Activated CD4-positive, alpha-beta T cell treated with anti-CD3 and anti-CD28 coated beads for 4 hours (primary cell): ENCODE measurements around the gene PAX5.

Source experiments
- DNase-seq, 2 donors: peaks; one replicate each; pipeline ENCODE4 v3.0.0-alpha.2; 2020

The PAX5 gene

GRCh38 chr9:36823934-36824333 lies 210.1 kb downstream of the PAX5 start:
- no peak for DNase-seq

GRCh38 chr9:36823466-36823865 lies 210.6 kb downstream of the PAX5 start:
- no peak for DNase-seq

- no peak for DNase-seq
These were observed 211.9 kb downstream of the PAX5 start for GRCh38 chr9:36822201-36822600.

GRCh38 chr9:36820392-36820861 lies 213.6 kb downstream of the PAX5 start:
- DNase-seq, result no peak

- DNase-seq, result no peak
These were observed 214.8 kb downstream of the PAX5 start for GRCh38 chr9:36818965-36819870.

GRCh38 chr9:36818242-36818938 lies 215.7 kb downstream of the PAX5 start:
- DNase-seq, result no peak

- DNase-seq, result no peak
These were observed 216.8 kb downstream of the PAX5 start for GRCh38 chr9:36817160-36817834.

- DNase-seq, result no peak
These were observed 217.7 kb downstream of the PAX5 start for GRCh38 chr9:36816371-36816770.

- no peak for DNase-seq
These were observed 218.3 kb downstream of the PAX5 start for GRCh38 chr9:36815566-36816348.

GRCh38 chr9:36815023-36815422 lies 219.0 kb downstream of the PAX5 start:
- no peak for DNase-seq

- DNase-seq, result no peak
These were observed 220.9 kb downstream of the PAX5 start for GRCh38 chr9:36813154-36813553.

- DNase-seq, result no peak
These were observed 221.5 kb downstream of the PAX5 start for GRCh38 chr9:36812556-36812955.

GRCh38 chr9:36808251-36808650 lies 225.8 kb downstream of the PAX5 start:
- DNase-seq, result no peak

GRCh38 chr9:36803961-36804360 lies 230.1 kb downstream of the PAX5 start:
- no peak for DNase-seq

GRCh38 chr9:36802201-36802920 lies 231.7 kb downstream of the PAX5 start:
- no peak for DNase-seq

- no peak for DNase-seq
These were observed 233.6 kb downstream of the PAX5 start for GRCh38 chr9:36800455-36800854.

- DNase-seq, result no peak
These were observed 235.6 kb downstream of the PAX5 start for GRCh38 chr9:36798350-36799065.

GRCh38 chr9:36797471-36798220 lies 236.4 kb downstream of the PAX5 start:
- DNase-seq, result no peak

- no peak for DNase-seq
These were observed 237.2 kb downstream of the PAX5 start for GRCh38 chr9:36796671-36797419.

GRCh38 chr9:36794461-36794860 lies 239.6 kb downstream of the PAX5 start:
- no peak for DNase-seq
